OCI-LY7 (cell line): ENCODE results near the gene ANKRD33B. TPM values are rescaled to one million over a fixed set of nuclear protein-coding genes. Genes with fewer than 3 reads are reported as not detected.

Source experiments
- BruUV-seq: library from RNA; stranded (reverse); fragments of 400-500 nt; replicated peaks from 2 replicates; lab custom pipeline; 2021; lab: Mats Ljungman, UMichigan
- CTCF ChIA-PET: fragments of 300-600 bp; sonication (Branson Sonifier 250); formaldehyde crosslinking; loops from one replicate; lab custom pipeline; 2022; ENCODE audit warnings: antibody characterized with exemption; ENCODE audit not compliant: unreplicated experiment; lab: Charles Lee
- POLR2A ChIA-PET: fragments of 300-600 bp; sonication (Branson Sonifier 250); formaldehyde crosslinking; loops from one replicate; lab custom pipeline; 2022; ENCODE audit warnings: antibody characterized with exemption; lab: Charles Lee
- DNase-seq: peaks from one replicate; pipeline ENCODE4 v3.0.0-alpha.2; 2015; ENCODE audit warnings: low spot score
- H2AFZ ChIP-seq: fragments of 200-600 bp; sonication (generic), shearing (Covaris generic); 2 replicates; pipeline ENCODE4 v1.6.1; 2014; ENCODE audit warnings: mild to moderate bottlenecking, antibody characterized with exemption, low read length, moderate library complexity
- H3K27ac ChIP-seq: fragments of 200-600 bp; sonication (generic); 2 replicates; pipeline ENCODE4 v1.5.1; 2014; ENCODE audit warnings: mixed run types, low read depth, mild to moderate bottlenecking, moderate library complexity, low read length, inconsistent platforms; ENCODE audit not compliant: poor library complexity, severe bottlenecking
- H3K36me3 ChIP-seq: fragments of 200-600 bp; sonication (generic); 2 replicates; pipeline ENCODE4 v1.6.1; 2014; ENCODE audit warnings: mild to moderate bottlenecking, antibody characterized with exemption, low read length, moderate library complexity, mixed read lengths; ENCODE audit not compliant: insufficient read depth
- H3K4me1 ChIP-seq: fragments of 200-600 bp; sonication (generic); 2 replicates; pipeline ENCODE4 v1.5.1; 2014; ENCODE audit warnings: mild to moderate bottlenecking, low read length; ENCODE audit not compliant: insufficient read depth, poor library complexity, severe bottlenecking
- H3K4me2 ChIP-seq: fragments of 200-600 bp; sonication (generic); 2 replicates; pipeline ENCODE4 v1.6.1; 2014; ENCODE audit warnings: mild to moderate bottlenecking, low read length
- H3K4me3 ChIP-seq: fragments of 200-600 bp; sonication (generic); 2 replicates; pipeline ENCODE4 v1.5.1; 2014; ENCODE audit warnings: mild to moderate bottlenecking, low read depth, low read length; ENCODE audit not compliant: poor library complexity, severe bottlenecking
- H3K79me2 ChIP-seq: fragments of 200-600 bp; sonication (generic); 2 replicates; pipeline ENCODE4 v1.6.1; 2016; ENCODE audit warnings: low read depth, mild to moderate bottlenecking, low read length, moderate library complexity, mixed read lengths; ENCODE audit not compliant: insufficient read depth
- H3K9me2 ChIP-seq: fragments of 200-600 bp; sonication (generic); 2 replicates; pipeline ENCODE4 v1.6.1; 2016; ENCODE audit warnings: mild to moderate bottlenecking, low read length, mixed read lengths; ENCODE audit not compliant: insufficient read depth
- H3K9me3 ChIP-seq: fragments of 200-600 bp; sonication (generic); 2 replicates; pipeline ENCODE4 v1.6.1; 2014; ENCODE audit warnings: mild to moderate bottlenecking, mixed run types, low read length, mixed read lengths
- H4K20me1 ChIP-seq: fragments of 200-600 bp; sonication (generic); 2 replicates; pipeline ENCODE4 v1.6.1; 2014; ENCODE audit warnings: mild to moderate bottlenecking, antibody characterized with exemption, low read length, moderate library complexity, mixed read lengths; ENCODE audit not compliant: insufficient read depth
- EZH2phosphoT487 ChIP-seq: fragments of 200-600 bp; sonication (generic); IDR thresholded peaks from 2 replicates; pipeline ENCODE4 v1.6.1; 2018; ENCODE audit warnings: low read depth, borderline replicate concordance, mild to moderate bottlenecking, mixed run types, antibody characterized with exemption, low read length, moderate library complexity, mixed read lengths
- intact Hi-C: fragments of 100-400 bp; cut with micrococcal nuclease; formaldehyde crosslinking; loops from one replicate; pipeline ENCODE4 v1.10.0; 2022; ENCODE audit not compliant: unreplicated experiment
- total RNA-seq, 2 experiments: library from RNA; depleted of rRNA in 1 of 2; stranded (reverse); fragments of >200 nt in 1 of 2; shearing (Covaris generic) in 1 of 2; gene quantifications; 2 replicates each; pipeline ENCODE4 v1.2.3, GENCODE V29; 2014 to 2022
- TF ChIP-seq, protein P1 (sequence below): fragments of 200-600 bp; sonication (generic); conservative IDR thresholded peaks from 2 replicates; pipeline ENCODE4 v1.5.1; 2014; ENCODE audit warnings: mild to moderate bottlenecking, antibody characterized with exemption, low read length, moderate library complexity, mixed read lengths

The ANKRD33B gene
- total RNA-seq, 2 experiments from 2014 or later = 5.6 to 11.4 TPM

GRCh38 chr5:10652151-10652550, 88.3 kb downstream of the ANKRD33B start:
- BruUV-seq = no TSS peak

DNA sequence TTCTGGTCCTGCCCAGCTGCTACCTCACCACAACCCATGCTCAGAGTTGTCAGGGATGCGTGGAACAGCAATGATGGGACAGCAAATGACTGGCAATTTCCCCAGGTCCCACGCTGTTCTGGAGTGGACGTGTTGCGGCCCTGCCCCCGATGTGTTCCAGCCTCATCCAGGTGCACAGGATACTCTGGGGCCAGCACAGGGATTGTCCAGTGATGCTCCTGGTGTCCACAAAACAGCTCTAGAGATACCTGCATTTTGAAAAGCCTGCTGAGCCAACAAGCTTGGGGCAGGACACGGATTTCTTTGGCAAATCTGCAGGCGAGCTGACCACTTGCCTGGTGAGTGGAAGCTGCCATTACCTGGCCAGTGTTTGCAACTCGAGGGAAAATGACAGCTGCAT, 88.7 kb downstream of the ANKRD33B start:
- no peak overlapping the region for H3K4me3 ChIP-seq
- H3K36me3 ChIP-seq = no peaks in the 10 kb centered on the region
- H2AFZ ChIP-seq = no peak overlapping the region
- DNase-seq = no peak
- no peaks in the 10 kb centered on the region for H3K9me3 ChIP-seq
- no peaks in the 10 kb centered on the region for H3K9me2 ChIP-seq
- H3K4me1 ChIP-seq = no peaks in the 10 kb centered on the region
- no peaks in the 10 kb centered on the region for H3K79me2 ChIP-seq
- H3K27ac ChIP-seq = no peak overlapping the region
- intact Hi-C loops = no loop called here
- no TSS peak for BruUV-seq
- ChIA-PET POLR2A (interaction anchor here (0.7 kb wide), 1 partner anchor 32 kb away, joined by 3 read pairs; no protein-coding TSS in a partner anchor), CTCF (interaction anchor here (0.6 kb wide), 1 partner anchor 10 kb away, joined by 3 read pairs; no protein-coding TSS in a partner anchor)
- no peaks in the 10 kb centered on the region for H4K20me1 ChIP-seq
- H3K4me2 ChIP-seq = no peak overlapping the region
- TF ChIP-seq EZH2phosphoT487 = no peak
- TF ChIP-seq, protein P1, sequence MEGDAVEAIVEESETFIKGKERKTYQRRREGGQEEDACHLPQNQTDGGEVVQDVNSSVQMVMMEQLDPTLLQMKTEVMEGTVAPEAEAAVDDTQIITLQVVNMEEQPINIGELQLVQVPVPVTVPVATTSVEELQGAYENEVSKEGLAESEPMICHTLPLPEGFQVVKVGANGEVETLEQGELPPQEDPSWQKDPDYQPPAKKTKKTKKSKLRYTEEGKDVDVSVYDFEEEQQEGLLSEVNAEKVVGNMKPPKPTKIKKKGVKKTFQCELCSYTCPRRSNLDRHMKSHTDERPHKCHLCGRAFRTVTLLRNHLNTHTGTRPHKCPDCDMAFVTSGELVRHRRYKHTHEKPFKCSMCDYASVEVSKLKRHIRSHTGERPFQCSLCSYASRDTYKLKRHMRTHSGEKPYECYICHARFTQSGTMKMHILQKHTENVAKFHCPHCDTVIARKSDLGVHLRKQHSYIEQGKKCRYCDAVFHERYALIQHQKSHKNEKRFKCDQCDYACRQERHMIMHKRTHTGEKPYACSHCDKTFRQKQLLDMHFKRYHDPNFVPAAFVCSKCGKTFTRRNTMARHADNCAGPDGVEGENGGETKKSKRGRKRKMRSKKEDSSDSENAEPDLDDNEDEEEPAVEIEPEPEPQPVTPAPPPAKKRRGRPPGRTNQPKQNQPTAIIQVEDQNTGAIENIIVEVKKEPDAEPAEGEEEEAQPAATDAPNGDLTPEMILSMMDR = no peak

More at GRCh38 chr5:10652151-10652550, 88.3 kb downstream of the ANKRD33B start:
- DNase-seq = no peak
- Histone ChIP-seq H3K27ac (no peak overlapping the region), H3K79me2 (no peaks in the 10 kb centered on the region), H3K36me3 (no peaks in the 10 kb centered on the region), H3K9me2 (no peaks in the 10 kb centered on the region), H2AFZ (no peak overlapping the region), H3K9me3 (no peaks in the 10 kb centered on the region), H3K4me1 (no peaks in the 10 kb centered on the region), H4K20me1 (no peaks in the 10 kb centered on the region), H3K4me3 (no peak overlapping the region), H3K4me2 (no peak overlapping the region)
- intact Hi-C loops = no loop called here
- POLR2A ChIA-PET = interaction anchor here (0.7 kb wide), 1 partner anchor 33 kb away, joined by 3 read pairs; no protein-coding TSS in a partner anchor
- CTCF ChIA-PET = interaction anchor here (0.6 kb wide), 1 partner anchor 10 kb away, joined by 3 read pairs; no protein-coding TSS in a partner anchor
- TF ChIP-seq EZH2phosphoT487 = no peak
- TF ChIP-seq, protein P1 = no peak

- H3K27ac ChIP-seq = no peak overlapping the region
- H3K4me2 ChIP-seq = no peak overlapping the region
- ChIA-PET CTCF (no interaction called here), POLR2A (no interaction called here)
- no peaks in the 10 kb centered on the region for H3K9me3 ChIP-seq
- no peak overlapping the region for H3K4me3 ChIP-seq
- BruUV-seq = no TSS peak
- H3K79me2 ChIP-seq = no peaks in the 10 kb centered on the region
- intact Hi-C loops = no loop called here
- H3K9me2 ChIP-seq = no peaks in the 10 kb centered on the region
- H4K20me1 ChIP-seq = no peaks in the 10 kb centered on the region
- no peak for TF ChIP-seq EZH2phosphoT487
- TF ChIP-seq, protein P1 = no peak
- H3K4me1 ChIP-seq = no peaks in the 10 kb centered on the region
- no peak overlapping the region for H2AFZ ChIP-seq
- no peak for DNase-seq
- no peaks in the 10 kb centered on the region for H3K36me3 ChIP-seq
Measured at GRCh38 chr5:10653043-10653442, 89.2 kb downstream of the ANKRD33B start.
